ENCODE data around the gene MGST3.

The MGST3 gene

DNA sequence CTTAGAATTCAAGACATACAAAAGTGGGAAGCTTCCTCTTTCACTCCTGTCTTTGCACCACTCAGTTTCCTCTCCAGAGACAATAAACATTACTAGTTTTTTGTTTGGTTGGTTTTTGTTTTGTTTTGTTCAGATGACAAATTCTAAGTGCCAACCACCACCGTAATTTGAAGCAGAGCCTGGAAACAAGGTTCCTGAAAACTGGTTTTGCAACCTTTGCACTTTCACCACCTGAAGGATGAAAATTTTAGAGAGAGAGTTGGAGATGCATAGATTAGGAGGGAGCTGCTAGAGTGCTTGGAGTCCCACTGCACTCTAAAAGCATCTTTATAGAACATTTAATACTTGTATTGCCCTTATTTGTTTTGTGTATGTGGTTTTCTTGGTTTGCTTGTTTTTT, 20.2 kb upstream of the MGST3 start:
- H3K4me2 ChIP-seq (ENCODE audit: insufficient read depth, low read length), result no peak overlapping the region
- ATAC-seq (ENCODE audit: insufficient read depth, low read depth) (no peak), DNase-seq (no peak)
- H3K4me3 ChIP-seq (ENCODE audit: low read depth in 1 of 2, low read length in 2 of 2), result no peak overlapping the region
- H3K79me2 ChIP-seq (ENCODE audit: insufficient read depth, low read length), result no peaks in the 10 kb centered on the region
- H2AFZ ChIP-seq (ENCODE audit: low read depth, low read length), result no peak overlapping the region
- H4K20me1 ChIP-seq (ENCODE audit: insufficient read depth, low read length), result no peaks in the 10 kb centered on the region
- H3K9ac ChIP-seq (ENCODE audit: low read depth, low read length), result no peak overlapping the region
- TF ChIP-seq EZH2 (IDR thresholded peaks at IDR 0.05; ENCODE audit: borderline replicate concordance, low read depth, low read length, severe bottlenecking), result no peak
- TF ChIP-seq, protein P1, sequence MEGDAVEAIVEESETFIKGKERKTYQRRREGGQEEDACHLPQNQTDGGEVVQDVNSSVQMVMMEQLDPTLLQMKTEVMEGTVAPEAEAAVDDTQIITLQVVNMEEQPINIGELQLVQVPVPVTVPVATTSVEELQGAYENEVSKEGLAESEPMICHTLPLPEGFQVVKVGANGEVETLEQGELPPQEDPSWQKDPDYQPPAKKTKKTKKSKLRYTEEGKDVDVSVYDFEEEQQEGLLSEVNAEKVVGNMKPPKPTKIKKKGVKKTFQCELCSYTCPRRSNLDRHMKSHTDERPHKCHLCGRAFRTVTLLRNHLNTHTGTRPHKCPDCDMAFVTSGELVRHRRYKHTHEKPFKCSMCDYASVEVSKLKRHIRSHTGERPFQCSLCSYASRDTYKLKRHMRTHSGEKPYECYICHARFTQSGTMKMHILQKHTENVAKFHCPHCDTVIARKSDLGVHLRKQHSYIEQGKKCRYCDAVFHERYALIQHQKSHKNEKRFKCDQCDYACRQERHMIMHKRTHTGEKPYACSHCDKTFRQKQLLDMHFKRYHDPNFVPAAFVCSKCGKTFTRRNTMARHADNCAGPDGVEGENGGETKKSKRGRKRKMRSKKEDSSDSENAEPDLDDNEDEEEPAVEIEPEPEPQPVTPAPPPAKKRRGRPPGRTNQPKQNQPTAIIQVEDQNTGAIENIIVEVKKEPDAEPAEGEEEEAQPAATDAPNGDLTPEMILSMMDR (IDR thresholded peaks at IDR 0.05; ENCODE audit: borderline replicate concordance, extremely low read depth, low read length, poor library complexity, severe bottlenecking), result no peak
- no peak overlapping the region for H3K27ac ChIP-seq (ENCODE audit: low read length)
- no peaks in the 10 kb centered on the region for H3K36me3 ChIP-seq (ENCODE audit: insufficient read depth, low read length)
- H3K27me3 ChIP-seq (ENCODE audit: insufficient read depth, low read length, poor library complexity), result peaks cover 5% of the 10 kb centered on the region
- H3K4me1 ChIP-seq (ENCODE audit: insufficient read depth, low read length), result no peaks in the 10 kb centered on the region
- no peaks in the 10 kb centered on the region for H3K9me3 ChIP-seq (ENCODE audit: insufficient read depth, low read length, severe bottlenecking)

- Histone ChIP-seq H3K36me3 (ENCODE audit: insufficient read depth, low read length) (no peaks in the 10 kb centered on the region), H3K79me2 (ENCODE audit: insufficient read depth, low read length) (no peaks in the 10 kb centered on the region), H3K4me2 (ENCODE audit: insufficient read depth, low read length) (no peak overlapping the region), H3K27me3 (ENCODE audit: insufficient read depth, low read length, poor library complexity) (peaks cover 9% of the 10 kb centered on the region), H3K27ac (ENCODE audit: low read length) (no peak overlapping the region), H3K4me3 (ENCODE audit: low read depth in 1 of 2, low read length in 2 of 2) (no peak overlapping the region), H2AFZ (ENCODE audit: low read depth, low read length) (no peak overlapping the region), H4K20me1 (ENCODE audit: insufficient read depth, low read length) (no peaks in the 10 kb centered on the region), H3K4me1 (ENCODE audit: insufficient read depth, low read length) (no peaks in the 10 kb centered on the region), H3K9me3 (ENCODE audit: insufficient read depth, low read length, severe bottlenecking) (no peaks in the 10 kb centered on the region), H3K9ac (ENCODE audit: low read depth, low read length) (no peak overlapping the region)
- ATAC-seq (ENCODE audit: insufficient read depth, low read depth), result no peak
- no peak for TF ChIP-seq EZH2 (IDR thresholded peaks at IDR 0.05; ENCODE audit: borderline replicate concordance, low read depth, low read length, severe bottlenecking)
- TF ChIP-seq, protein P1 (IDR thresholded peaks at IDR 0.05; ENCODE audit: borderline replicate concordance, extremely low read depth, low read length, poor library complexity, severe bottlenecking), result no peak
- DNase-seq, result no peak
Observed at GRCh38 chr1:165612062-165612461, 19.0 kb upstream of the MGST3 start.

DNA sequence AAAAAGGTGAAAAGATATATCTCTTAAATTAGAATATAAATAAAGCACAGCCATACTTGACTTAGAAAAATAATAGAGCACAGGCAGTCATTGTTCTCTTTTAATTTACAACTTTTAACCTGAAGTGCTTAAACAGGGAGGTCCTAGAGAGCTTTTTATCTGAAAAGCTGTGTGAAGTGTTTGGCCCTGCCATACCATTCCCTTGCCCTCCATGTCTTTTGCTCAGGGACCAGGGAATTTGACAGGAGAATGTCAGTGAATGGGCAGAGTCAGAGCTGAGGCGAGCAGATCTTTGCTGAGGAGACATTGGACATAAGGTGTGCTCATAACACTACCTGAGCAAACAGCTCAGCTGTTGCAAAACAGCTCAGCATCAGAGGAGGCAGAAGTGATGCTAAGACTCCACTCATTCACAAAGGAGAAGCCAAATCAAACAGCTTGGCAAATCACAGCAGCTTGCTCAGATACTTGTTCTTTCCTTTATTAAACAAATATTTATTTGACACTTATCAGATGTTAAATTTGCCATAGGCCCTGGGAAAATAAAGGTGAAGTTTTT, 14.9 kb upstream of the MGST3 start:
- DNase-seq, result no peak
- H3K4me1 ChIP-seq (ENCODE audit: insufficient read depth, low read length), result no peaks in the 10 kb centered on the region
- H4K20me1 ChIP-seq (ENCODE audit: insufficient read depth, low read length), result no peaks in the 10 kb centered on the region
- no peak overlapping the region for H3K9ac ChIP-seq (ENCODE audit: low read depth, low read length)
- no peak overlapping the region for H3K4me3 ChIP-seq (ENCODE audit: low read depth in 1 of 2, low read length in 2 of 2)
- ATAC-seq (ENCODE audit: insufficient read depth, low read depth), result no peak
- no peak overlapping the region for H3K4me2 ChIP-seq (ENCODE audit: insufficient read depth, low read length)
- no peak overlapping the region for H2AFZ ChIP-seq (ENCODE audit: low read depth, low read length)
- H3K27ac ChIP-seq (ENCODE audit: low read length), result no peak overlapping the region
- H3K36me3 ChIP-seq (ENCODE audit: insufficient read depth, low read length), result no peaks in the 10 kb centered on the region
- no peaks in the 10 kb centered on the region for H3K79me2 ChIP-seq (ENCODE audit: insufficient read depth, low read length)
- H3K27me3 ChIP-seq (ENCODE audit: insufficient read depth, low read length, poor library complexity), result peaks cover 25% of the 10 kb centered on the region
- H3K9me3 ChIP-seq (ENCODE audit: insufficient read depth, low read length, severe bottlenecking), result no peaks in the 10 kb centered on the region
- TF ChIP-seq, protein P1 (IDR thresholded peaks at IDR 0.05; ENCODE audit: borderline replicate concordance, extremely low read depth, low read length, poor library complexity, severe bottlenecking), result no peak
- TF ChIP-seq EZH2 (IDR thresholded peaks at IDR 0.05; ENCODE audit: borderline replicate concordance, low read depth, low read length, severe bottlenecking), result no peak

Measured in DND-41 (cell line).